HCT116 (cell line): ENCODE data around the gene AMACR. TPM values are rescaled to one million over a fixed set of nuclear protein-coding genes. Genes with fewer than 3 reads are reported as not detected.

Experiments
- ATAC-seq: fragments of 200-7000 bp; cut with Tn5 transposase; 2 replicates; pipeline ENCODE4 v1.9.1; 2020; ENCODE audit warnings: mild to moderate bottlenecking, moderate library complexity
- BruUV-seq: library from RNA; stranded (reverse); fragments of 400-500 nt; replicated peaks from 2 replicates; lab custom pipeline; 2021; lab: Mats Ljungman, UMichigan
- CTCF ChIA-PET: fragments of 300-600 bp; sonication (Branson Sonifier 250); formaldehyde crosslinking; loops from one replicate; lab custom pipeline; 2021; ENCODE audit warnings: antibody characterized with exemption; lab: Charles Lee
- POLR2A ChIA-PET: fragments of 300-600, 350-600 bp; sonication (Branson Sonifier 250); formaldehyde crosslinking; loops from one replicate; lab custom pipeline; 2021; ENCODE audit warnings: antibody characterized with exemption; lab: Charles Lee
- RAD21 ChIA-PET, 2 experiments: fragments of 300-600 bp; sonication (Branson Sonifier 250); formaldehyde crosslinking; loops; one replicate each; lab custom pipeline; 2023; ENCODE audit warnings: low total read pairs in 2 of 2; ENCODE audit not compliant: uncharacterized antibody in 2 of 2, unreplicated experiment in 2 of 2, low non-redundant PET in 1 of 2; lab: Charles Lee
- DNase-seq: peaks from one replicate; pipeline ENCODE4 v3.0.0-alpha.2; 2010; ENCODE audit warnings: low read depth, low spot score
- H2AFZ ChIP-seq: fragments of 200-600 bp; shearing (Covaris generic), sonication (generic); 2 replicates; pipeline ENCODE4 v1.6.1; 2017; ENCODE audit warnings: low read depth, mixed run types, mixed read lengths, antibody characterized with exemption, low read length; ENCODE audit not compliant: poor library complexity, severe bottlenecking
- H3K27ac ChIP-seq: 2 replicates; pipeline ENCODE4 v1.5.1; 2012; ENCODE audit warnings: low read depth, low read length
- H3K27me3 ChIP-seq: fragments of 200-600 bp; sonication (generic); 2 replicates; pipeline ENCODE4 v1.6.1; 2016; ENCODE audit warnings: mixed run types, low read length, mixed read lengths; ENCODE audit not compliant: insufficient read depth
- H3K36me3 ChIP-seq, 2 experiments: fragments of 200-500 bp in 1 of 2; fragments of 200-600 bp in 1 of 2; sonication (Bioruptor generic) in 1 of 2; sonication (generic) in 1 of 2; 2 replicates each; pipeline versions ENCODE4 v1.5.1 to v1.6.1; 2014 to 2016; ENCODE audit warnings: low read length in 2 of 2, inconsistent platforms in 1 of 2, mixed read lengths in 1 of 2, mixed run types in 1 of 2; ENCODE audit not compliant: insufficient read depth in 2 of 2, control insufficient read depth in 1 of 2
- H3K4me1 ChIP-seq, 2 experiments: fragments of 200-600 bp in 1 of 2; sonication (generic) in 1 of 2; 2 replicates each; pipeline versions ENCODE4 v1.5.1 to v1.6.1; 2012 to 2017; ENCODE audit warnings: low read length in 2 of 2, inconsistent platforms in 1 of 2, mild to moderate bottlenecking in 1 of 2, mixed read lengths in 1 of 2, mixed run types in 1 of 2, moderate library complexity in 1 of 2; ENCODE audit not compliant: insufficient read depth in 2 of 2, control insufficient read depth in 1 of 2
- H3K4me2 ChIP-seq: fragments of 200-600 bp; sonication (generic); 2 replicates; pipeline ENCODE4 v1.6.1; 2017; ENCODE audit warnings: mixed run types, low read length, mixed read lengths
- H3K4me3 ChIP-seq, 2 experiments: fragments of 200-600 bp in 1 of 2; sonication (generic) in 1 of 2; replicated peaks in 1 of 2; 2 replicates each; pipeline ENCODE4 v1.5.1; 2011 to 2016; ENCODE audit warnings: low read length in 2 of 2, control low read depth in 1 of 2, low read depth in 1 of 2, mild to moderate bottlenecking in 1 of 2, mixed read lengths in 1 of 2, mixed run types in 1 of 2
- H3K79me2 ChIP-seq: fragments of 200-600 bp; sonication (generic); 2 replicates; pipeline ENCODE4 v1.6.1; 2017; ENCODE audit warnings: mild to moderate bottlenecking, mixed run types, low read length, moderate library complexity, mixed read lengths; ENCODE audit not compliant: insufficient read depth
- H3K9ac ChIP-seq: fragments of 200-600 bp; sonication (generic); 2 replicates; pipeline ENCODE4 v1.6.1; 2016; ENCODE audit warnings: low read length, mixed read lengths
- H3K9me2 ChIP-seq: fragments of 200-600 bp; sonication (generic), shearing (Covaris generic); 2 replicates; pipeline ENCODE4 v1.6.1; 2017; ENCODE audit warnings: mixed run types, mild to moderate bottlenecking, moderate library complexity; ENCODE audit not compliant: insufficient read depth
- H3K9me3 ChIP-seq, 2 experiments: fragments of 200-500 bp in 1 of 2; fragments of 200-600 bp in 1 of 2; sonication (Bioruptor generic) in 1 of 2; sonication (generic) in 1 of 2; 2 replicates each; pipeline ENCODE4 v1.6.1; 2014 to 2017; ENCODE audit warnings: low read length in 2 of 2, mixed read lengths in 2 of 2, inconsistent platforms in 1 of 2, low read depth in 1 of 2, mild to moderate bottlenecking in 1 of 2, mixed run types in 1 of 2, moderate library complexity in 1 of 2; ENCODE audit not compliant: control insufficient read depth in 1 of 2, insufficient read depth in 1 of 2
- H4K20me1 ChIP-seq: fragments of 200-600 bp; sonication (generic), shearing (Covaris generic); 2 replicates; pipeline ENCODE4 v1.6.1; 2017; ENCODE audit warnings: mixed run types, mild to moderate bottlenecking, moderate library complexity; ENCODE audit not compliant: insufficient read depth
- CBX3 ChIP-seq: IDR thresholded peaks from 2 replicates; pipeline ENCODE4 v1.6.1; 2012; ENCODE audit warnings: low read depth
- EGR1 ChIP-seq: IDR thresholded peaks from 2 replicates; pipeline ENCODE4 v1.6.1; 2012; ENCODE audit warnings: low read depth
- FOSL1 ChIP-seq: IDR thresholded peaks from 2 replicates; pipeline ENCODE4 v1.6.1; 2012; ENCODE audit warnings: low read depth
- MAX ChIP-seq: IDR thresholded peaks from 2 replicates; pipeline ENCODE4 v1.6.1; 2012
- POLR2A ChIP-seq: IDR thresholded peaks from 2 replicates; pipeline ENCODE4 v1.7.0; 2011; ENCODE audit warnings: borderline replicate concordance; ENCODE audit not compliant: insufficient read depth, insufficient read length; ENCODE audit errors: extremely low read depth
- REST ChIP-seq: IDR thresholded peaks from 2 replicates; pipeline ENCODE4 v1.6.1; 2012; ENCODE audit warnings: low read depth
- SP1 ChIP-seq: IDR thresholded peaks from 2 replicates; pipeline ENCODE4 v1.6.1; 2012; ENCODE audit warnings: low read depth
- ZNF274 ChIP-seq: fragments of 200-500 bp; sonication (Bioruptor generic); IDR thresholded peaks from 2 replicates; pipeline ENCODE4 v1.6.1; 2014; ENCODE audit warnings: mild to moderate bottlenecking, low read depth, low read length, inconsistent platforms
- intact Hi-C: fragments of 100-400 bp; cut with micrococcal nuclease; formaldehyde crosslinking; loops from 2 replicates; pipeline ENCODE4 v1.10.0; 2022
- total RNA-seq: library from RNA; stranded (reverse); gene quantifications from one replicate; pipeline ENCODE4 v1.2.1, GENCODE V29; 2021; ENCODE audit not compliant: unreplicated experiment
- TF ChIP-seq, protein P1 (sequence below): IDR thresholded peaks from 2 replicates; pipeline ENCODE4 v1.6.1; 2011; ENCODE audit warnings: mild to moderate bottlenecking, low read length, moderate library complexity; ENCODE audit not compliant: insufficient replicate concordance; ENCODE audit errors: extremely low read depth

Gene AMACR
- total RNA-seq, 1 experiment from 2014 or later: 4.3 TPM

DNA sequence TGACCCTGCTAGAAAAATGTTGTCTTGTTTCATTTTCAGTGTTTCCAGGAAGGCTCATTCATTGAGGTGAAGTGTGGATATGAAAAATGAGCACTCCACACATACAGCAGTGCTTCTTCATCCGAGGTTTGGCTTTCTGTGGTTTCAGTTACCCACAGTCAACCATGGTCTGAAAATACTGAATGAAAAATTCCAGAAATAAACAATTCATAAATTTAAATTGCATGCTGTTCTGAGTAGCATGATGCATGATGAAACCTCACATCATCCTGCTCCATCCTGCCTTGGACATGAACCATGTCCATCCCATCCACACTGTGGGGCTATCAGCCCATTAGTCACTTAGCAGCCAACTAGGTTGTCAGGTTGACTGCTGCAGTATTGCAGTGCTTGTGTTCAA, 13.0 kb downstream of the AMACR start:
- no peaks in the 10 kb centered on the region for H3K27me3 ChIP-seq
- DNase-seq (no peak), ATAC-seq (no peak)
- ChIA-PET CTCF (no interaction called here), POLR2A (no interaction called here), RAD21 (no interaction called here)
- no peaks in the 10 kb centered on the region for H3K36me3 ChIP-seq
- no TSS peak for BruUV-seq
- intact Hi-C loops: no loop called here
- H2AFZ ChIP-seq: no peak overlapping the region
- TF ChIP-seq FOSL1: no peak
- TF ChIP-seq MAX: no peak
- TF ChIP-seq REST: no peak
- TF ChIP-seq CBX3: no peak
- TF ChIP-seq, protein P1, sequence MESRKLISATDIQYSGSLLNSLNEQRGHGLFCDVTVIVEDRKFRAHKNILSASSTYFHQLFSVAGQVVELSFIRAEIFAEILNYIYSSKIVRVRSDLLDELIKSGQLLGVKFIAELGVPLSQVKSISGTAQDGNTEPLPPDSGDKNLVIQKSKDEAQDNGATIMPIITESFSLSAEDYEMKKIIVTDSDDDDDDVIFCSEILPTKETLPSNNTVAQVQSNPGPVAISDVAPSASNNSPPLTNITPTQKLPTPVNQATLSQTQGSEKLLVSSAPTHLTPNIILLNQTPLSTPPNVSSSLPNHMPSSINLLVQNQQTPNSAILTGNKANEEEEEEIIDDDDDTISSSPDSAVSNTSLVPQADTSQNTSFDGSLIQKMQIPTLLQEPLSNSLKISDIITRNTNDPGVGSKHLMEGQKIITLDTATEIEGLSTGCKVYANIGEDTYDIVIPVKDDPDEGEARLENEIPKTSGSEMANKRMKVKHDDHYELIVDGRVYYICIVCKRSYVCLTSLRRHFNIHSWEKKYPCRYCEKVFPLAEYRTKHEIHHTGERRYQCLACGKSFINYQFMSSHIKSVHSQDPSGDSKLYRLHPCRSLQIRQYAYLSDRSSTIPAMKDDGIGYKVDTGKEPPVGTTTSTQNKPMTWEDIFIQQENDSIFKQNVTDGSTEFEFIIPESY: no peak
- TF ChIP-seq POLR2A: no peak
- no peak for TF ChIP-seq SP1
- no peak for TF ChIP-seq EGR1
- TF ChIP-seq ZNF274: no peak
- no peaks in the 10 kb centered on the region for H3K79me2 ChIP-seq
- H3K27ac ChIP-seq: no peak overlapping the region
- H3K9ac ChIP-seq: no peak overlapping the region
- H3K9me2 ChIP-seq: no peaks in the 10 kb centered on the region
- no peaks in the 10 kb centered on the region for H4K20me1 ChIP-seq
- no peaks in the 10 kb centered on the region for H3K9me3 ChIP-seq
- H3K4me1 ChIP-seq: no peaks in the 10 kb centered on the region
- H3K4me3 ChIP-seq: no peak overlapping the region
- H3K4me2 ChIP-seq: no peak overlapping the region
